ENCODE results near the gene PCMT1.

Gene PCMT1

GRCh38 chr6:149854532-149854931, 105.0 kb downstream of the PCMT1 start:
- DNase-seq (ENCODE audit: low read depth, low spot score): no peak

- DNase-seq (ENCODE audit: low read depth, low spot score): no peak
These were observed 105.6 kb downstream of the PCMT1 start for GRCh38 chr6:149855040-149855654.

GRCh38 chr6:149855741-149856140, 106.2 kb downstream of the PCMT1 start:
- no peak for DNase-seq (ENCODE audit: low read depth, low spot score)

- DNase-seq (ENCODE audit: low read depth, low spot score): no peak
These were observed 106.9 kb downstream of the PCMT1 start for GRCh38 chr6:149856256-149856994.

- DNase-seq (ENCODE audit: low read depth, low spot score): no peak
These were observed 108.0 kb downstream of the PCMT1 start for GRCh38 chr6:149857541-149857940.

- DNase-seq (ENCODE audit: low read depth, low spot score): no peak
These were observed 109.8 kb downstream of the PCMT1 start for GRCh38 chr6:149859368-149859767.

- DNase-seq (ENCODE audit: low read depth, low spot score): no peak
These were observed 110.4 kb downstream of the PCMT1 start for GRCh38 chr6:149859938-149860337.

GRCh38 chr6:149860513-149860833, 110.9 kb downstream of the PCMT1 start:
- no peak for DNase-seq (ENCODE audit: low read depth, low spot score)

Measured in brain pericyte (primary cell).